SK-N-SH (cell line): ENCODE data around the gene KRTAP1-4.
"Not testable (repeated sequence)": the region's sequence is repeated elsewhere in the genome, so short reads cannot be mapped to it uniquely, and the experiment has no call there.

Source experiments
- CTCF ChIP-seq: fragments of 200-600 bp; sonication (generic); IDR thresholded peaks from 2 replicates; pipeline ENCODE4 v1.6.1; 2017; ENCODE audit warnings: antibody characterized with exemption, mild to moderate bottlenecking, moderate library complexity
- GABPA ChIP-seq: IDR thresholded peaks from 2 replicates; pipeline ENCODE4 v1.4.0; 2012; ENCODE audit warnings: low read depth, mild to moderate bottlenecking
- NFIC ChIP-seq: IDR thresholded peaks from 2 replicates; pipeline ENCODE4 v1.4.0; 2012; ENCODE audit warnings: borderline replicate concordance
- NRF1 ChIP-seq: IDR thresholded peaks from 2 replicates; pipeline ENCODE4 v1.6.1; 2012; ENCODE audit warnings: low read depth, mild to moderate bottlenecking, low read length
- PBX3 ChIP-seq: IDR thresholded peaks from 2 replicates; pipeline ENCODE4; 2012
- SIN3A ChIP-seq: IDR thresholded peaks from 2 replicates; pipeline ENCODE4 v1.6.1; 2012; ENCODE audit warnings: low read depth, mild to moderate bottlenecking, low read length, moderate library complexity, borderline replicate concordance

- TF ChIP-seq CTCF, NRF1, GABPA, NFIC, SIN3A, PBX3: not testable (repeated sequence)
Measured at GRCh38 chr17:41065016-41065689, 35.2 kb upstream of the KRTAP1-4 start.
